HG03175 (cell line): Measurements from ENCODE around the gene EPHX1.

Experiments used
- ATAC-seq: cut with Tn5 transposase; IDR thresholded peaks from one replicate; pipeline ENCODE4 v1.9.1; 2021; ENCODE audit warnings: mild to moderate bottlenecking, moderate library complexity; ENCODE audit not compliant: unreplicated experiment

Gene EPHX1

DNA sequence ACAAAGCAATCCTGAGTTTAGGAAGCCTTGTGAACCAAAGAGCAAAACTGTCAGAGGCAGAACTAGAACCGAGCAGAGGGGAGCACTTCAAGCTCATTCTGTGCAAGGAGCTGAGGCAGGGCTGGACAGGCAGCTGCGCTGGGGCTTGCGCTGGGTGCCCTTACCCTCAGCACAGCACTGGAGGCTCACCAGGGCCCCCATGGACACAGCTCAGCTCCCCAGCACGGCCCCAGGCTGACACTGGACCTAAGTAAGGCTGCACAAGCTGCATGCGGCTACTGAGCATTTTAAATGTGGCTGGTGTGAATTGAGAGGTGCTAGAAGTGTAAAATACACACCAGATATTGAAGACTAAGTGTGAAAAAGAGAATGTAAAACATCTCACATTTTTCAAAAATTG is 50.2 kb downstream of the EPHX1 start:
- no peak for ATAC-seq

DNA sequence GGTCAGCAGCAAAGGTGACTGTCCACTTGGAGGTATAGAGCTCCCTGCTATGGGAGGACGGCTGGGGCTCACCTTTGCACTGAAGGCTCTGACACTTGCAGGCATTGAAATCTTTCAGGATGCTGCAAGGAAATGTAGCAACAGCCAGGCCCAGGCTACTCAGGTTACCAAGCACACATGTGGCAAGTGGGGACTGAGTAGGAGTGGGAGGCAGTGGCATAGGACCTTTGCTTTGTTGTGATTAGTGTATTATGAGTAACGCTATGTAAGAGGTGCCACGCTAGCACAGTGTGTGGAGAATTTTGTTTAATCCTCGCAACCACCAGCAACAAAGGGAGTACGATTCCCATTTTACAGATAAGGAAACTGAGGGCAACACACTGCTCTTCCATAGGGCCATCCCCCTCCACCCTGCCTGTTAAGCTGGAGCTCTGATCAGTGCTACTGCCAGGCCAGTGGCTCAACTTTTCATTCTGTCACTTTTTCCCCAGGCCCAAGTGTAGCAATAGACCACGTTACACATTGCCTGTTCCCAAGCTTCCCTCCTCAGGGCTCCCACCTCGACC is 51.0 kb downstream of the EPHX1 start:
- no peak for ATAC-seq

DNA sequence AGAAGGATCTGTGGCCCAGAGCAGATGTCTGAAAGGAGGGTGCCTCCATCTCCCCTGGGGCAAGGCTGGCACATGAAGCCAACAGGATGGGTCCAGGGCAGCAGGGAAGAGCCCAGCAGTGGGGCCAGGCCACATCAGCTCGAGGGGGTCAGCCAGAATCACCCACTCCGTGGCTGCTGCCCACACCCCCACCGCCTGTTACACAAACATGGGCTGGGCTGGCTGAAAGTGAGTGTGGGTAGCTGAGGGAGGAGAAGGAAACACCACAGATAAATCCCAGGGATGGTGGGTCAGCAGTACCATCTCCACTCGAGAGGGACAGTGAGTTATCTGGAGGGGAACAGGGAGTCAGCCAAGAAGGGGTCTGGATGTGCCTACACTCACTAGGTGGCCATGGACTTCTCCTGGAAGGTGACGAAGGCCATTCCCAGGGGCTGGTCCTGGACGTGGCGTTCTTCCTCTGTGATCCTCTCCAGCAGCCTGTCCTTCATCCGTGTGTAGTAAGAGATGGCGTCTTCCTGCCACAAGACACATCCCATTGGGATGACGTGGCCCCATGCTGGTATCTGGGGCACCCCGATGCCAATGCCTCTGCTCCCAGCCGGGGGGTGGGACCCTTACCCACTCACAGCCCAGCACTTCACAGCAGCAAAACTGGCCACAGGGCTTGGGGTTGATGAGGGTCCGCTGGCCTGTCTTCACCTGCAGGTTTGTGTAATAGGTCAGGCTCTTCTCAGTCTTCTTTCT is 52.1 kb downstream of the EPHX1 start:
- ATAC-seq, result no peak

DNA sequence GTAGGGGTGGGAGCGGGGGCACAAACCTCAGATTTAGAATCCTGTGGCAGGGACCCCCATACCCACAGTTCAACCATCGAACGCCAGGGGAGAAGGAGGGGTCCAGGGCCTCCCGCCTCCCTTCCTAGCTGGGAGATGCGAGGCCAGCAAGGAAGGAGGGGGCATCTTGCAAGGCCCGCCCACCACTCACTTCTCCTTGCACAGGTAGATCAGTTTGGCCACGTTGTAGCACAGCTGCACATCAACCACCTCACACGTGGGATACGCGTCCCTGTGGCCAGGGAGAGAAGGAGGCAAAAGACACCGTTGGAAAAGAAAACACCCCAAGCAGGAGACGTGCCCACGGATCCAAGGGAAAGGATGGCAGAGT is 52.6 kb downstream of the EPHX1 start:
- no peak for ATAC-seq

DNA sequence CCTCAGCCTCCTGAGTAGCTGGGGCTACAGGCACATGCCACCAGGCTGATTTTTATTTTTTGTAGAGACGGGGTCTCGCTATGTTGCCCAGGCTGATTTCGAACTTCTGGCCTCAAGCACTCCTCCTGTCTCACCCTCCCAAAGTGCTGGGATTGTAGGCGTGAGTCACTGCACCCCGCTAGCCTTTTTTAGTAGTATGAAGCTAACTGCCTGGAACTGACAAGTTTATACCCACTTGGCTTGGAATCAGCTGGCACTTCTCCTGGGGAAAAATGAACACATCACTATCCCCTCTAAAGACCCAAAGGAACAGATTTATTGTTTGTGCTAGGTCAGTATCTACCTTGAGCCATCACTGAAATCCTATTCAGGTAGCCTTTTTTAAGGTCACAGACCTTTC is 53.2 kb downstream of the EPHX1 start:
- no peak for ATAC-seq

DNA sequence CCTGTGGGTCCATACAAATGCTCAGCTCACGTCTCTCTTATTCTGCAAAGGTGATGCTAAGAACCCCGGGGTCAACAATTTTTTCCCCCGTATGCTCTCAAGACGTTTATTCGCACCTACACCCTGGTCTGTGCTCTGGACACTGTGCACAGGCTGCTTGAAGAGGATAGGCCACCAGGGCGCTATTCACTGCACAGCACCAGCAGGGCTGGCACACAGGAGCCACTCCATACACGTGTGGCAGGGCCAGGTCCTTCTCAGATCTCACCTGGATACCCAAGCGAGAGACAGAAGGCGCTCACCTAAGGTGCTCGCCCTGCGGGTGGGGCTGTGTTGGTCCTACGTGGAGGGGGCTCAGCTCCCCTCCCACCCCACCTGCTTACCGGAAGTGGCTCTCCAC is 55.6 kb downstream of the EPHX1 start:
- ATAC-seq, result no peak

DNA sequence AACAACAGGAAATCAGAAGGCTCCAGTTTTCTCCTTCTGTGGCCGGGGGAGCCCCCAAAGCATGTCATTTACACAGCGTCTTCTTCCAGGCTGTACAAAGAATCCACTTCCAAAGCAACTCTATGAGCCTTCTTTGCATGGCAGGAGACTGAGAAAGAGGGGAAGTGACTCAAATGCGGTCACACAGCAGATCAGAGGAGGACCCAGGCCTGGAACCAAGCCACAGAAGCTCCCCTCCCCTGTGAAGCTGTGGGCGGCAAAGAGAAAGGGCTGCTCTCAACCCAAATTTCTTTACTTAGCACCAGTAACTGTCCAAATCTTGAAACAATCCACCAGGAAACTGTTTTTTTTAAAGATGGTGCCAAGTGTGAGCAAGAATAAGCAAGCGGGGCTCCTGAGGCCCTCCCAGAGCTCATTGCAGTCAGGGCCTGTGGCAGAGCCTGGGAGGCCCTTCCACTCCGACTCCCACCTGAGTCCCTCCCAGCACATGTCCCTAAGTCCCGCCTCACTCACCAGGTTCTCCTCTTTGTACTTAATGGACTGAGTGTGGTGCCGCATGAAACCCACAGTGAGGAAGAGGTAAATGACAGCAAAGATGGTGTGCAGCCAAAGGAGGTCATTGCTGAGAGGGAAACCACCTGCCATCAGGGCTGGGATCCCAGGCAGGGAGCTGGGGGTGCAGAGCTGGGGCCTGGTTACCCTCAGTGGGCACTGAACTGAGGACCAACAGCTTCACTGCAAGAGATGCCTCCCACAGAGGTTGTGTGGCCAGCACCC is 56.3 kb downstream of the EPHX1 start:
- ATAC-seq, result no peak

DNA sequence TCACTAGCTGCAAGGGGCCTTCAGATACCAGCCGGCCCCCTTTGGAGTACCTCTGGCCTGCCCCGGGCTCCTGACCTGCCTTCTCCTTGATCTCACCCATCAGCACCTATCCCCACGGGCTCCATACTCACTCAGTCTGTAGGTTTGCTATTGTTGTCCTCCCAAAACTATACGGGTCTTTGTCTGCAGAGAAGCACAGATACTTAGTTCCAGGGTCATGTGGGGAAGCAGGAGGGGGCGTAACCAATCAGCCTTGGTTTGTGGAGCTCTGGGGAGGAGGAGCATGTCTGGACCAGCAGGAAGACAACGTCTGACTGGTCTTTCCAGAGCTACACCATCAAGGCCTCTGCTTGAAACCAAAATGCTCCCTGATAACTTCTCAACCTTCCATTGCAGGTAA is 57.1 kb downstream of the EPHX1 start:
- no peak for ATAC-seq

DNA sequence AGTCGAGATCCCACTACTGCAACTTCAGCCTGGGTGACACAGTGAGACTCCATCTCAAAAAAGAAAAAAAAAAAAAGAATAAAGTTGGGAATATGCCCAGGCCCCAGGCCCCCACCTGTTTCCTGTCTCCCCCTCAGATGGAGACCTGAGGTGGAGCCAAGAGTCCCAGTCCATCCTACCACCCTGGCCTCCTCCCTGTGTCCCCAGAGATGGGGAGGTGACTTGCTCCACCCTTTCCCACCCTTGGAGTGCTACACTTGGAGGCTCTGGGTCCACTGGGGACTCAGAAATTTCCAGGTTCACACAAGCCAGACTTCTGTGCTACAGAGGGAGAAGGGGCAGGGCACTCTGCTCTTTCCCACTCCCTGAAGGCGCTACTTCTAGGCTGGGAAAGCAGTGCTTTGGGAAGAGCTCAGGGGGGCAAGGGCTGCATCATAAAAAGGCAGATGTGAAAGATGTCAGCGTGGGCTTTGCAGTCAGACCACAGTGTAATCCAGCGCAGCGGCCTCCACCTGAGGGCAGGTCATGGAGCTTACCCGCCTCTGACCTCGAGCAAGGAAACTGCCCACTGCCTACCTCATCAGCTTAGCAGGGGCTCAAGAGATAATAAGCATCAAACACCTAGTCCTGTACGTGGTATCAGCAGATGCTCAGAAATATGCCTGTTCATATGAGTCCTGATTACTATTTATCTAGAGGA is 58.9 kb downstream of the EPHX1 start:
- no peak for ATAC-seq

DNA sequence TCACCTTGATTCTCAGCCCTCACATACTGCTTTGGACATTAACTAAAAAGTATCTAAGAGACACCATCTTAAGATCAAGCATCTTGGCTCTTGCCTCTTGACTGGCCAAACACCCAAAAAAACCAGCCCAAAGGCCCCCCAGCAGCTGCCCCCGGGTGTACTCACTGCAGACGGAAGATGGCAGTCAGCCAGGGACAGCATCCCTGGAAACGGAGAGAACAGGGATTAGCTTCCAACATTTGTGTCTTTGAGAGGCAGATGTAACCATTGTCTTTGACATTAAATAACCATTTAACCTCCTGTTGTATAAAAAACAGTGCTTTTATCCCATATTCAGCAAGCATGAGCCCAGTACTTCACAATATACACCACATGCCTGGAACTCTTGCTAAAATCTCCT is 61.0 kb downstream of the EPHX1 start:
- no peak for ATAC-seq

DNA sequence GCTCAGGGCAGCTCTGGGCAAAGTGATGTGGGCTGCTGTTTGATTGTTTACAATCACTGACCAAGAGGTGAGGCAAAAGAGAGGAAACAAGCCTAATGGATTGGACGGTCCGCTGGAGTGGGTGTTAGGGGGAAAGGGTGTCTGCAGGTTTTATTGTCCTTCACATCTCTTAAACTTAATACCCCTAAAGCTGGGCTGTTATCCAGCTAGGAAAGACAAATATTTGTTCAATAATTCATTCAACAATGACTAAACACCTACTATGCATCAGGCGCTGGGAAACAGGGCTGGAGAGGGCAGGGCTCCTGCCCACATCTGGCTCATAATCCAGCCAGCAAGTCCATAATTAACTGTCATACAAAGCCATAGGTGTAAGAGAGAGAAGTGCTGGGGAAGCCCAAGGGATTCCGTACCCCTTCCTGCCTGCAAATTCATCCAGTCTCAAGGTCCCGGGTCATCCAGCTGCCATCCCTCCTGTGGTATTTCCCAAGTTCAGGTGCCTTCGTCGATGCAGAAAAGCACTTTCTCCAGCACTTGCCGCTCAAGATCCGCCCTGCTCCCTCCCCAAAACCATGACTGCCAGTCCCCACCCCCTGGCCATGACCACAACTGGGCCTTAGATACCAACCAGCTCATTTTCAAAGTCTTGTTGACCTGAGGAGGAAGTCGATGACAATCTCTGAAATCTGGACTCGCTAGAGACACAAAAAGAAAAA is 61.6 kb downstream of the EPHX1 start:
- ATAC-seq, result no peak

DNA sequence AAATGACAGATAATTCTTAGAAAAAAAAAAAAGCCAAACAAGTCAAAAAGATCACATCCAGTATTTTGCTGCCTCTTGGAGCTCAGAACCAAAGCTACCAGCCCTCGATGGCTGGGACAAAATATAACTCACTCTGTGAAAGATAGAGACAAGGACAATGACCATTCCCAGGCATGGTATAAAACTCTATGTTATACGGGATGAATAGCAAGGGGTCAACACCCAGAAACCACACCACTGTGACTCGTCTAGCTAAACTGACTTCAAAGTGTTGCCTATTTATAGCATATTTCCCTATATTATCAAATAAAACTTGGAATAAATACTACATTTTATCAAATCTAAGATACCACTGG is 62.1 kb downstream of the EPHX1 start:
- no peak for ATAC-seq

DNA sequence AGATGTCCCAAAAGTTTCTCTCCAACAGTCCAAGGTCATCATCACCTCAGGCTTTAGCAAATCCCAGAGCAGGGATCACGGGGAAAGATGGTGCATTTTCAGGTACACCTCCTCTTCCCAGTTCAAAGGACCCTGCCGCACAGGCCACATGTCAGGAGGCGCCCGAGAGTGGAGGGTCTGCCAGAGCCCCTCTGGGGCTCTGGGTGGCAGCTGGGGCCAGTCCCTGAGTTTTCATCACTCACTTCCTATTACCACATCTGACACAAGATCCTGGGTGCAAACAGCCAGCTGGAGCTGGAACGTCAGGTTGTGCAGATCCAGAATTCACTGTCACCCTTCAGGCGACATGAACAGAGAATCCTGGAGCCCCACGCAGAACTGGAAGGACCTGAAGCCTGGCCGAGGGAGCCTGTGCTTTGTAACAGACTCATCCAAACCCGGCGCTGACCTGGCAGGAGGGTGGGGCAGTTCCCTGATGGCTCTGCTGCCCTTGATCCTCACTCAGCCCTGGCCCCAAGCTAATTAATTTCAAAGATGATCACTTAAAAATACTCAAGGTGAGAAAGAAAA is 63.4 kb downstream of the EPHX1 start:
- no peak for ATAC-seq

DNA sequence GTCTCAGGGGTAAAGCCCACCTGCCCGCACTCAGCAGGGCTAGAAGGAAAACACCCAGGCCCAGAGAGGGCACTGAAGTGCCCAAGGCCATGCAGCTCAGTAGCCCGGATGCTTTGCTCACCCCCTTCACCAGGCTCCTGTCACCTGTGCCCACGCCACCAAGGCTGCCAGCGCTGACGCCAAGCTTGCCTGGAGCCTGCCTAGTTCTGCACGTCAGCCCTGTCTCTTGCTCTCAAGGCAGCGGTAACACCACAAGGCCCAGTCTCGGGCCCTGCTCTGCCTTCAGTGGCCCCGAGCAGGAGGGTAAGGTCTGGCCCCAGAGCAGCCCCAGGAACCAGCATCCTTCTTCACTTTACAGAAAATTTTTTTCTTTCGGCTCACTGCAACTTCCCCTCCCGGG is 64.5 kb downstream of the EPHX1 start:
- no peak for ATAC-seq

DNA sequence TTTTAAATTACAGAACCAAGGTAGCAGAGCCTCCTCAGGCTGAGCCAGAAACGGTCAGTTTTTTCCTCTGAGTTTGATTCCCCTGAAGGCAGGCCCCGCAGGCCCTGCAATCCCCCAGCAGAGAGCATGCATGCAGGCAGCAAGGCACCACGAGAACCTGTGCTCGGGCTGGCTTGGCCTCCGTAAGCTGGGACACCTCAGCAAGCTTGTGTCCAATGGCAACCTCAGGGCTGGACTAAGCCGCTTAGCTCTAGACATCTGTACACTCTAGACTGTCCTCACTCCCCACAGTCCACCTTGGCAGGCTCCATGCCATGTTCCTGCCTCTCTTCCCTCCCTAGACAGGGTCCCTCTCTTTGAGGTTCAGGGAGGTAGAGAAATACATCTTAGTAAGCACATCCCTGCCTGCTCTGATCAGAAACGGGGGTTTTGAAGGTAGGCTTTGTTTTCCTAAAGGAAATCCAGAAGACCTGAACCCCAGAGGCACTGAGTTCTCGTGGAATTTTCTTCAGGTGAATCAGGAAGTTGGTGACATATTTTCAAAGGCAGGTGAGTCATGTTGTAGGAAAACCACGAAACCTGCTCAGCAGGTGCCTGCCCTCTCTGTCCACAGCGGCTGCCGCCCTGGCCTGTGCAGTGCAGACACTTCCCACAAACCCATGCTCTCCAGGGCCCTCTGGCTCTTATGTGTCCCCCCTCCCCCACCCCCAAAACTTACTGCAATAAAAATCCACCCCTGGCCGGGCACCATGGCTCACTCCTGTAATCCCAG is 65.3 kb downstream of the EPHX1 start:
- no peak for ATAC-seq

DNA sequence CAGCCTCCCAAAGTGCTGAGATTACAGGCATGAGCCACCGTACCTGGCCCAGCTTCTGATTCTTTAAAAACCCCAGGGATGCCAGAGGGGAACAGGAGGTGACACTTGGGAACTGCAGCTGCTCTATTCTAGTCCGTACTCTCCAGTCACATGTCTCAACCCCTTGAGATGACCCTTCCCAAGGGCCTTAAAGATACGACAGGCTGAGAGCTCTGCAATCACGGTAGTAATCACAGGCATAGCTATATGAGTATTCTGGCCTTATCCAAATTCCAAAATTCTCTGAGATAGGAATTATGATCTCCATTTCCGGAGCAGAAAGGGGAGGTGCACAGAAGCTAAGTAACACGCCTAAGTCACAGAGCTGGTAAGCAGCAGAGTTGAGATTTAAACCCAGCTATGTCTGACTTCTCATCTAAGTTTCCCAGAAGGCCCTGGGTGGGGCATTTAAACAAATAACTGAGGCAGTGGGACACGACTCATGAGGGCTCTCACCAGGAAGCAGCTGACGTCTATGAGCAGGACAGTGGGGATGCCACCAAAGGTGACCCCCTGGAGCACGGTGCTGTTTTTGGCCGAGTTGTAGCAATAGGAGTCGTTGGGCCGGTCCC is 67.1 kb downstream of the EPHX1 start:
- ATAC-seq, result no peak

DNA sequence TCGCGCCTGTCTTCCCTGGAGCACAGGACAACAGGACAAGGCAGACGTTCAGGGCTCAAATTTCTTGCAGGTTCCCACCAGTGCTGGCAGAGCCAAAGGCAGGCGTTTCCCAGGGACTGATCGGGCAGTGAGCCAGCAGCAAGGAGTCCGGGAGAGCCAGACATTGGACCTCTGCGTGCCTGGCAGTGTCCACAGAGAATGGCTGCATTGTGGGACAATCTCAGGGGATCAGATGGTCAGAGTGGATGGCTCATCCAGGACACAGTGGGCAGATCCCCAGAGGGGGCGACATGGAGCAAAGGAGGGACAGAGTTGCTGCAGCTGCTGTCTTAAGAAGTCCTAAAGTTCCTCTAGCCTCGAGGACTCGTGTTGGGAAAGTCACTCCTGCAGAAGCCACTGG is 67.7 kb downstream of the EPHX1 start:
- ATAC-seq, result no peak

DNA sequence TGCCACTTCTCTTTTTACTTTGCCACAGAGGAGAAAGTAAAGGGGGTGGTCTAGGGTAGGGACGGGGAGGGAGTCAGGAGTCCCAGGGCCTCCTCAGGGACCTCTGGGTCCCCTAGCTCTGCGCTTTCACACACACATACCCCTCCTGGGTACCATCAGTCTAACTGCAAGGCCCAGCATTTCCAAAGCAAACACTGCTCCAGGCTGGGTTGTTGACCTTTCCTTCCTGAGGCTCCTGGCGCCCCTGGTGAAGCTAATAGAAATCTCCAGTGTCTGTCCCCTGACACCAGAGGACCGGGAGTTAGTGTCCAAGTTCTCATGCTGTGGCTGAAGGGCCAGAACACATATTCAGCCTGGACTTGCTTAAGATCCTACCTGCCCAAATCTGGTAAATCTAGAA is 68.4 kb downstream of the EPHX1 start:
- ATAC-seq, result no peak

DNA sequence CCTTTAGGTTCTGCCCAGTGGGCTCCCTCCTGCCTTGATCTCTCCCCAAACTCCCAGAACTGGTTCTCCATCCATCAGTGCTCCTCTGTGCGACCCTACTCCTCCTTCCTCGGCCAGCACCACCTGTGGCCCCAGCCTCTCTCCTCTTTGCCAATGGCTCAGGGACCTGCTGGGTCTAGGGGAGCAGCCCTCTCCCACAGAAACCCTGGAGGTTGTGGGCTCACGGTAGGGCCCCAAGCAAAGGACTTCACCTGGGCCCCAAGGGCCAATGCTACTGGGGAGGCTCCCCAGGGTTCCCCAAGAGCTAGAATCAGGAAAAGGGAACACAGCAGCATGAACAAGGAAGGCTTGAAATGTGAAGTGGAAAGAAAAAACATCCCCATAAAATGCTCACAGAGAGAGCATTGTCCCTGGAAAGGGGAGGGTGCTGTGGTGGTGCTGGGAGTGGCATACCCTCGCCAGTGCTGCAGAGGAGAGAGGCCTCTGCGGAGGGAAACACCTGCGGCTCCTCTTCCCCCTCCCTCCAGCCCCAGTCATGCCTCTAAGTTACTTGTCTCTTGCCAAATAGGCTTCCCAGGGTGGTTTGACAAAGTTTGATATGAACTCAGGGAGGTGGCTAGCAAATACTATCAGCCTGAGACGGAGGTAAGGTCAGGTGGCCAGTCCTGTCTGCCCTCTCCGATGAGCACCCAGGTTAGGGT is 69.7 kb downstream of the EPHX1 start:
- no peak for ATAC-seq
